GM18507 (cell line): ENCODE results near the gene SMAP1.

Experiments used
- DNase-seq: peaks from one replicate; pipeline ENCODE4 v3.0.0; 2011; ENCODE audit warnings: low read depth; ENCODE audit not compliant: insufficient read length; ENCODE audit errors: extremely low spot score
- FAIRE-seq: peaks from 2 replicates; lab custom pipeline; 2011; peaks lifted over from hg19 to GRCh38; lab: Jason Lieb, UNC

Gene SMAP1

GRCh38 chr6:70667711-70668498, at the start of gene SMAP1:
Gene SMAP1, plus strand, starts transcription at chr6:70667883. Its CDS starts 141 bp downstream, at chr6:70668024.
- DNase-seq (peak; percentile 87), FAIRE-seq (peak; percentile 91)

GRCh38 chr6:70620746-70621145, 46.9 kb upstream of the SMAP1 start:
- FAIRE-seq (no peak), DNase-seq (no peak)

GRCh38 chr6:70622461-70622860, 45.2 kb upstream of the SMAP1 start:
- DNase-seq (no peak), FAIRE-seq (no peak)

- DNase-seq (no peak), FAIRE-seq (no peak)
These were observed 42.2 kb upstream of the SMAP1 start for GRCh38 chr6:70625436-70625835.

- DNase-seq (no peak), FAIRE-seq (no peak)
These were observed 40.0 kb upstream of the SMAP1 start for GRCh38 chr6:70627500-70628254.

- DNase-seq: no peak
- no peak for FAIRE-seq
These were observed 37.8 kb upstream of the SMAP1 start for GRCh38 chr6:70629929-70630328.

GRCh38 chr6:70633870-70634269, 33.8 kb upstream of the SMAP1 start:
- FAIRE-seq (no peak), DNase-seq (no peak)

- DNase-seq (no peak), FAIRE-seq (no peak)
These were observed 31.1 kb upstream of the SMAP1 start for GRCh38 chr6:70636596-70636995.

- DNase-seq (no peak), FAIRE-seq (no peak)
These were observed 29.2 kb upstream of the SMAP1 start for GRCh38 chr6:70638468-70638867.

GRCh38 chr6:70651326-70651905, 16.3 kb upstream of the SMAP1 start:
- DNase-seq: no peak
- FAIRE-seq: peak; percentile 71

GRCh38 chr6:70652216-70652615, 15.5 kb upstream of the SMAP1 start:
- DNase-seq (no peak), FAIRE-seq (no peak)

GRCh38 chr6:70657706-70658105, 10.0 kb upstream of the SMAP1 start:
- FAIRE-seq (no peak), DNase-seq (no peak)

- FAIRE-seq (no peak), DNase-seq (no peak)
These were observed 3.7 kb upstream of the SMAP1 start for GRCh38 chr6:70663881-70664466.

- no peak for FAIRE-seq
- DNase-seq: no peak
These were observed 977 bp upstream of the SMAP1 start for GRCh38 chr6:70666706-70667105.

- FAIRE-seq (no peak), DNase-seq (no peak)
These were observed 400 bp upstream of the SMAP1 start for GRCh38 chr6:70667256-70667710.

- no peak for DNase-seq
- FAIRE-seq: peak; percentile 64
These were observed 773 bp downstream of the SMAP1 start for GRCh38 chr6:70668499-70668812.

- FAIRE-seq (no peak), DNase-seq (no peak)
These were observed 1.4 kb downstream of the SMAP1 start for GRCh38 chr6:70669133-70669532.

GRCh38 chr6:70672549-70672948, 4.9 kb downstream of the SMAP1 start:
- FAIRE-seq (no peak), DNase-seq (no peak)

GRCh38 chr6:70673054-70673453, 5.4 kb downstream of the SMAP1 start:
- FAIRE-seq (no peak), DNase-seq (no peak)

- DNase-seq (no peak), FAIRE-seq (no peak)
These were observed 5.9 kb downstream of the SMAP1 start for GRCh38 chr6:70673601-70674000.
